Central memory CD8-positive, alpha-beta T cell (primary cell): ENCODE results near the gene TAX1BP3.

ENCODE experiments used
- ATAC-seq: fragments of 150-1000 bp; cut with Tn5 transposase; replicated peaks from 2 replicates; pipeline ENCODE4 v1.10.0; 2022; ENCODE audit warnings: mild to moderate bottlenecking, moderate FRiP score, moderate number of reproducible peaks; ENCODE audit not compliant: poor library complexity, severe bottlenecking; ENCODE audit errors: extremely low read depth
- DNase-seq, 2 donors: peaks; one replicate each; pipeline ENCODE4 v3.0.0; 2021; ENCODE audit warnings: low spot score in 2 of 2
- H3K27ac Mint-ChIP-seq: one replicate; pipeline ENCODE4 v1.8.0; 2022; ENCODE audit warnings: low read depth, mild to moderate bottlenecking, moderate library complexity, mixed read lengths
- H3K27me3 Mint-ChIP-seq: one replicate; pipeline ENCODE4 v1.8.0; 2022; ENCODE audit warnings: mixed read lengths
- H3K36me3 Mint-ChIP-seq: one replicate; pipeline ENCODE4 v1.8.0; 2022; ENCODE audit warnings: mild to moderate bottlenecking, moderate library complexity, mixed read lengths; ENCODE audit not compliant: insufficient read depth
- H3K4me1 Mint-ChIP-seq: one replicate; pipeline ENCODE4 v1.8.0; 2022; ENCODE audit warnings: mixed read lengths
- H3K4me3 Mint-ChIP-seq: one replicate; pipeline ENCODE4 v1.8.0; 2022; ENCODE audit warnings: mild to moderate bottlenecking, moderate library complexity, mixed read lengths
- H3K9me3 Mint-ChIP-seq: one replicate; pipeline ENCODE4 v1.8.0; 2022; ENCODE audit warnings: mixed read lengths

TAX1BP3 gene

GRCh38 chr17:3663102-3664011 lies 5.0 kb downstream of the TAX1BP3 start:
- peaks cover 6% of the 10 kb centered on the region for H3K4me1 Mint-ChIP-seq
- H3K27me3 Mint-ChIP-seq: no peaks in the 10 kb centered on the region
- no peak overlapping the region for H3K27ac Mint-ChIP-seq
- peaks cover 6% of the 10 kb centered on the region for H3K36me3 Mint-ChIP-seq
- DNase-seq (no peak), ATAC-seq (no peak)
- no peaks in the 10 kb centered on the region for H3K9me3 Mint-ChIP-seq
- H3K4me3 Mint-ChIP-seq: no peak overlapping the region

GRCh38 chr17:3660311-3660891 lies 8.0 kb downstream of the TAX1BP3 start:
- no peaks in the 10 kb centered on the region for H3K9me3 Mint-ChIP-seq
- no peak overlapping the region for H3K4me3 Mint-ChIP-seq
- H3K27me3 Mint-ChIP-seq: no peaks in the 10 kb centered on the region
- no peak overlapping the region for H3K27ac Mint-ChIP-seq
- peaks cover 3% of the 10 kb centered on the region for H3K36me3 Mint-ChIP-seq
- DNase-seq: no peak
- H3K4me1 Mint-ChIP-seq: no peaks in the 10 kb centered on the region
- no peak for ATAC-seq

- H3K27me3 Mint-ChIP-seq: no peaks in the 10 kb centered on the region
- no peak for DNase-seq
Measured at GRCh38 chr17:3659541-3660111, 8.8 kb downstream of the TAX1BP3 start.

GRCh38 chr17:3658784-3659449 lies 9.5 kb downstream of the TAX1BP3 start:
- Mint-ChIP-seq H3K36me3 (no peaks in the 10 kb centered on the region), H3K27ac (no peak overlapping the region), H3K9me3 (no peaks in the 10 kb centered on the region), H3K4me1 (no peaks in the 10 kb centered on the region), H3K27me3 (no peaks in the 10 kb centered on the region), H3K4me3 (no peak overlapping the region)
- ATAC-seq: no peak
- DNase-seq: no peak

More at GRCh38 chr17:3659541-3660111, 8.8 kb downstream of the TAX1BP3 start:
- no peaks in the 10 kb centered on the region for H3K4me1 Mint-ChIP-seq
- H3K36me3 Mint-ChIP-seq: peaks cover 2% of the 10 kb centered on the region
- no peak overlapping the region for H3K4me3 Mint-ChIP-seq
- no peaks in the 10 kb centered on the region for H3K9me3 Mint-ChIP-seq
- no peak for ATAC-seq
- no peak overlapping the region for H3K27ac Mint-ChIP-seq

- H3K4me1 Mint-ChIP-seq: no peaks in the 10 kb centered on the region
- DNase-seq (no peak), ATAC-seq (no peak)
- H3K27me3 Mint-ChIP-seq: no peaks in the 10 kb centered on the region
- no peak overlapping the region for H3K27ac Mint-ChIP-seq
- H3K4me3 Mint-ChIP-seq: no peak overlapping the region
- H3K36me3 Mint-ChIP-seq: no peaks in the 10 kb centered on the region
- H3K9me3 Mint-ChIP-seq: no peaks in the 10 kb centered on the region
Measured at GRCh38 chr17:3657874-3658783, 10.2 kb downstream of the TAX1BP3 start.

GRCh38 chr17:3657588-3657869 lies 10.8 kb downstream of the TAX1BP3 start:
- DNase-seq: no peak
- no peak for ATAC-seq
- Mint-ChIP-seq H3K4me1 (no peaks in the 10 kb centered on the region), H3K9me3 (no peaks in the 10 kb centered on the region), H3K36me3 (no peaks in the 10 kb centered on the region), H3K27ac (no peak overlapping the region), H3K27me3 (no peaks in the 10 kb centered on the region), H3K4me3 (no peak overlapping the region)

GRCh38 chr17:3656755-3657587 lies 11.4 kb downstream of the TAX1BP3 start:
- no peaks in the 10 kb centered on the region for H3K9me3 Mint-ChIP-seq
- no peak overlapping the region for H3K4me3 Mint-ChIP-seq
- H3K4me1 Mint-ChIP-seq: no peaks in the 10 kb centered on the region
- ATAC-seq (no peak), DNase-seq (no peak)
- no peak overlapping the region for H3K27ac Mint-ChIP-seq
- no peaks in the 10 kb centered on the region for H3K36me3 Mint-ChIP-seq
- H3K27me3 Mint-ChIP-seq: no peaks in the 10 kb centered on the region

GRCh38 chr17:3656353-3656752 lies 12.0 kb downstream of the TAX1BP3 start:
- ATAC-seq (no peak), DNase-seq (no peak)
- Mint-ChIP-seq H3K9me3 (no peaks in the 10 kb centered on the region), H3K4me1 (no peaks in the 10 kb centered on the region), H3K27me3 (no peaks in the 10 kb centered on the region), H3K4me3 (no peak overlapping the region), H3K36me3 (no peaks in the 10 kb centered on the region), H3K27ac (no peak overlapping the region)

GRCh38 chr17:3655766-3656165 lies 12.6 kb downstream of the TAX1BP3 start:
- DNase-seq (no peak), ATAC-seq (no peak)
- Mint-ChIP-seq H3K27me3 (no peaks in the 10 kb centered on the region), H3K4me1 (no peaks in the 10 kb centered on the region), H3K4me3 (no peak overlapping the region), H3K9me3 (no peaks in the 10 kb centered on the region), H3K27ac (no peak overlapping the region), H3K36me3 (no peaks in the 10 kb centered on the region)

GRCh38 chr17:3647769-3648555 lies 20.4 kb downstream of the TAX1BP3 start:
- Mint-ChIP-seq H3K4me3 (no peak overlapping the region), H3K4me1 (no peaks in the 10 kb centered on the region), H3K36me3 (peaks cover 2% of the 10 kb centered on the region), H3K27ac (no peak overlapping the region), H3K27me3 (no peaks in the 10 kb centered on the region), H3K9me3 (no peaks in the 10 kb centered on the region)
- ATAC-seq (no peak), DNase-seq (no peak)

- no peak overlapping the region for H3K27ac Mint-ChIP-seq
- no peaks in the 10 kb centered on the region for H3K9me3 Mint-ChIP-seq
- DNase-seq: no peak
- no peaks in the 10 kb centered on the region for H3K27me3 Mint-ChIP-seq
- peaks cover 2% of the 10 kb centered on the region for H3K36me3 Mint-ChIP-seq
- H3K4me1 Mint-ChIP-seq: no peaks in the 10 kb centered on the region
- no peak for ATAC-seq
- H3K4me3 Mint-ChIP-seq: no peak overlapping the region
Measured at GRCh38 chr17:3647251-3647650, 21.1 kb downstream of the TAX1BP3 start.
